Kidney capillary endothelial cell (primary cell): Measurements from ENCODE around the gene CCDC40.

Source experiments
- DNase-seq: peaks from one replicate; pipeline ENCODE4 v3.0.0-alpha.2; 2018; ENCODE audit warnings: low spot score

Gene CCDC40

DNA sequence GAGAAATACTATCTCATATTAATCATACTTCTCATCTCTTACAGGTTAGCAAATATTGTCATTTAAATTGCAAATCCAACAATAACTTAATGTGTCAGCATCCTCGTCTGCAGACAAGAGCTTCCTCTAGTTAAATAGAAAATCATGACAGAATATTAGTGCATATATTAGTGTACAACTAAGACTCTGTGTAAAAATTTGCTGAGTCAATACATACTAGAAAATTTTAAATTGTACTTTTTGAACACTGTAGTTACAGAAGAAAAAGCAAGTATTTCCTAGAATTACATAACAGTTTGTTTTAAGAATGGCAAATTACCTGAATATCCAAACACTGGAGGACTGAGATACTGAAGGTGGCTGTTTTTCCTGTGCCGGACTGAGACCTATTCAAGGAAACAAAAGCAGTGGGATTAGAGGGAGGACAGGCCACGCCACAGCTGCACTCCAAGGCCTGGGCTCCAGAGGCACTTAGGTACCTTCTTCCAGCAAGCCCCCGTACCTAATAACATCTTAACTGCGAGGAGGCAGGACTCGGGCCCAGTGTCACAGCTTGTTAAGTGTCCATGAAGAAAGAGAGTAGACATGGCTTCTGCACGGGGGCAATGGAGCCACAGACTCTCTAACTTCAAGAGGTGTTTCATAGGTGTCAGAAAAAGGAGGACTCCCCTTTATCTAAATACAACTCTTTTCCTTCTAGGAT lies 105.2 kb downstream of the CCDC40 start:
- no peak for DNase-seq

DNA sequence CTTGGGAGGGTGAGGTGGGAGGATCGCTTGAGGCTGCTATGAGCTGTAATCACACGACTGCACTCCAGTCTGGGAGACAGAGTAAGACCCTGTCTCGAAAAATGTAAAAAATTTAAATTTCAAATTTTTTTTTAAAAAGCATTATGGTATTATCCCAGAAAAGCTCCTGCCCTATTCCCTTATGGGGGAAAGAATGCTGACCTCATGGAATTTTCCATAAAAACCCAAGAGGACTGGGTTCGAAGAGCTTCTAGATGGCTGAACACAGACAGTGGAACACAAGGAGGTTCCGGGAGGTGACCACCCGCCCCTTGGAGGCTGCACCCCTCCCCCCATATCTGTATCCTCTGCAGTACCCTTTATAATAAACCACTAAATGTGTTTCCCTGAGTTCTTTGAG lies 106.5 kb downstream of the CCDC40 start:
- no peak for DNase-seq

DNA sequence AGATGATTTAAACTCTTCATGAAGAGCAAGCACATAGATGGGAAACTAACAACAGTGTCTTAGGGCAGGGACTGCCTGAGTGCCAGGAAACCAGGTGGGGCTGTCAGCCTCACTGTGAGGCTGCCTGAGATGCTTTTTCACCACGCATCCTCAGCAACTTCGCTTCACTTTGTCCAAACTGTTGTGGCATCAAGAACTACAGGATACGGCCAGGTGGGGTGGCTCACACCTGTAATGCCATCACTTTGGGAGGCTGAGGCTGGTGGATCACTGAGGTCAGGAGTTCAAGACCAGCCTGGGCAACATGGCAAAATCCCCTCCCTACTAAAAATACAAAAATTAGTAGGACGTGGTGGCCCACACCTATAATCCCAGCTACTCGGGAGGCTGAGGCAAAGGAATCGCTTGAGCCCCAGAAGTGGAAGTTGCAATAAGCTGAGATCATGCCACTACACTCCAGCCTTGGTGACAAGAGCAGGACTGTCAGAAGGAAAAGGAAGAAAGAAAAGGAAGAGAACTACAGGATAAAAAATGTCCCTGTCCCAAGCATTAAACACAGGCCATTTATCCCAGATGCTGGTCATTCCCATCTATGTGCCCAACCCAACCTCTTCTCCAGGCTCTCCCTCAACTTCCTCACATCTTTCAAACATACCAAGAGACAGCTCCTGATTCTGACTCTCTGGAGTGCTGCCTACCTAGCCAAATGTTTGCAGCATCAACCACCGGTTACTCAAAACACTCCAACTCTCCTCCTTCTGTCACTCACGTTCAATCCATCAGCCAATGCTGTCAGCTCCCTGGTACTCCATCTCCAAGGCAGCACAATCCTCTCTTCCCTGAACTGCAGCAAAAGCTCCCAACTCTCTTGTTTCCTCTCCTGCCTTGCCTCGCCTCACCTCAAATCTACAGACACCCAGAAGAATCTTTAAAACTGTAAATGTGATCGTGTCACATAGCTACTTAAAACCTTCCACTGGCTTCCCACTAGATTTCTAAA lies 108.9 kb downstream of the CCDC40 start:
- DNase-seq = no peak

DNA sequence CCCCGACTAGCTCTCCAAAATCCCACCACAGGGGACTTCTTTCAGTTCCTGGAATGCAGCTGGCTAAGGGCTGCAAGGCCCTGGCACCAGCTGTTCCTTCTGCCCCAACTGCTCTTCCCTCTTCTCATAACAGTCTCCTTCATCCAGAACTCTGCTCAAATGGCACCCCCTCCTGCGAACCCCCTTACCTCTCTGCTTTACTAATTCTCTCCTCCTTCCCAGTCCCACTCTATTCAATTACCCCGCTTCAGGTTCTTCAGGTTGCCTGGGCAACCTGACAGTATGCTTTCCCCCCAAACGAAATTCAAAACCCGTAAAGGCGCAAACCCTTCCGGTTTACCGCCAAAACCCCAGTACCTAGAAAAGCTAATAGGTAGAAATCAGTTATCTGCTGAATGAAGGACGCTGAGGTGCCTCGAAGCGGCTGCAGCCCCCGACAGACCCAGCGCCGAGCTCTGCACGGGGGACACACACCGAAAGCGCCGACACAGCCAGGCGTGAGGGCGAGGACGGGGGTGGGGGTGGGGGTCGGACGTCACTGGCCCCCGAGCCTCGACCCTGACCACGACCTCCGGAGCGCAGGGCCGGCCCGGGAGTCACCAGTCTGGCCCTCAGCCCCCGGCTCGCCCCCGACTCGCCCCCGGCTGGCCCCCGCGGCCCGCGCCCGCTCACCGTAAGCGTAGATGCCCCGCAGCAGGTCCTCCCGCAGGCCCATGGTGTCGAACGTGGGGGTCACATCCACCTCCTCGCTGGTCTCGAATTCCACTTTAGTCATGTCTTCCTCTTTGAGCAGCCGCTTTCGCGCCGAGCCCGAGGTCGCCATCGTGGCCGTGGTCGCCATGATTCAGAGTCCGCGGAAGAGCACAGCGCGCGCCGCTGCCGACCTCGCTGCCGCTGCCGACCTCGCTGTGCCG lies 109.9 kb downstream of the CCDC40 start:
- no peak for DNase-seq

DNA sequence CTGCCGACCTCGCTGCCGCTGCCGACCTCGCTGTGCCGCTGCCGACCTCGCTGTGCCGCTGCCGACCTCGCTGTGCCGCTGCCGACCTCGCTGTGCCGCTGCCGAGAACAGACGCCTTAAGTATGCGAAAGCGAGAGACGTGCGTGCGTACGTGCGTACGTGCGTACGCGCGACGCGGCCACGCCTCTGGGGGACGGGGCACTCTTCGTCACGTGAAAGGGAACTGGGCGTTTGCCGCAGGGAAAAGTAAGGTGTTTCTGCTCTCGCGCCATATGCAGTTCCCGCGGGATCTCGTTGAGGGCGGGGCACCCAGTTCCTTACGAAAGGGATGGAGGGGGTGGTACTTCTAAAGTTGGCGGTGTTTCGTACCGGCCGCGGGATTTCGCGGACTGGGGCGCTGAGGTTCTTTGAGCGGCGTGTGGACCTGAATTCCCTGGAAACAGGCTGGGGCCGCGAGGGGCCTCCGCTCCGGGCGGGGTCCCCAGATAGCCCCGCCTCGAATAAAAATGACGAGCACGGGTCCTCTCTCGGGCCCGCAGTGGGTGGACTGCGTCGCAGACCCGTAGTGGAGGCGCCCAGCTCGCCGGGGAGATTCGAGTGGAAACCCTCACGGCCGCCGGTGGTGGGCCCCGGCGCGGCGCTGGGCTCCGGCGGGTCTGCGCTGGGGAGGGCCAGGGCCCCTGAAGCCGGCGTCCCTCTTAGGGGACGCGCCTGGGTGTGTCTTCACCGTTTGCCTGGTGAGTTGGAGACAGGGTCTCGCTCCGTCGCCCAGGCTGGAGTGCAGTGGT lies 110.8 kb downstream of the CCDC40 start, which contains the start of gene EIF4A3:
Gene EIF4A3, minus strand, starts transcription at position 94 of the 788 bp plus-strand sequence. CDS start 167 bp downstream, outside the sequence.
- DNase-seq = peak; percentile 97
